ENCODE data around the gene MTMR1.

MTMR1 gene

DNA sequence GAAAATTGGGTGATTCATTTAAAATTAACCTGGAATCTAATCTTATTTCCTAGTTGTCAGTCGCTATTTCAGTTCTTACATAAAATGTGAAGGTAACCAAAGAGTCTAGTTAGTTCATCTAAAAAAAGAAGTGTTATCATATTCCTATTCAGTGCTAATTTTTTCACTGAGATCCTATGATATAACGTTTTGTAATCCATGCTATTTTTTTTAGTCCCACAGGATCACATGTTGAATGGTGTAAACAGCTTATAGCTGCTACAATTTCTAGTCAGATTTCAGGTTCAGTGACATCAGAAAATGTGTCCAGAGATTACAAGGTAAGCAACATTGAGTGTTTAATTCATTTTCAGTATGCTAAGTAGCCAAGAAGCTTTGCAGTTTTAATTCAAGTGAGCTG is 5.8 kb downstream of the MTMR1 start:
- Histone ChIP-seq H3K27me3 (ENCODE audit: control insufficient read depth, insufficient read depth, low read length) (no peaks in the 10 kb centered on the region), H3K4me3 (ENCODE audit: low read length) (no peak overlapping the region), H3K9me3 (ENCODE audit: control insufficient read depth, low read depth, low read length) (peaks cover 13% of the 10 kb centered on the region), H3K4me1 (ENCODE audit: control insufficient read depth, low read depth, low read length) (no peaks in the 10 kb centered on the region), H3K36me3 (ENCODE audit: control insufficient read depth, low read depth, low read length) (no peaks in the 10 kb centered on the region), H3K9ac (ENCODE audit: low read length) (no peak overlapping the region), H3K27ac (ENCODE audit: low read length) (no peak overlapping the region)

DNA sequence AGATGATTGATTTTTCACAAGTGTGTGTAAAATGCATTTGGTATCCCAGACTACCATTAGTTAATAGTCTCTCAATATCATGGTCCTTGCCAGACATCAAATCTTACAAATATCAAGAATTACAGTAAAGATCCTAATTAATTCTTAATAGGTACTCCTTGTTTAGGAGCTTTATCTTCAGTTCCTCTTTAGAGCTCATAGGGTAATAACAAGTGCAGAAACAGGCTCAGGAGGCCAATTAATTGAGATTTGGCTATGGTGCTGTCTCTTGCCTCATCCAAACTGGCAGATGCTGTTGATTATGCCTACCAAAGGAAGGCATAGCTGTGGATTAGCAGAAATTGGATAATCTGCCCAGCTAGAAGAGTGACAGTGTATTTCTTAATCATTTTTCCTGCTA is 6.9 kb downstream of the MTMR1 start:
- H3K9me3 ChIP-seq (ENCODE audit: control insufficient read depth, low read depth, low read length) = peaks cover 13% of the 10 kb centered on the region
- H3K27me3 ChIP-seq (ENCODE audit: control insufficient read depth, insufficient read depth, low read length) = no peaks in the 10 kb centered on the region
- H3K4me3 ChIP-seq (ENCODE audit: low read length) = no peak overlapping the region
- no peak overlapping the region for H3K9ac ChIP-seq (ENCODE audit: low read length)
- no peak overlapping the region for H3K27ac ChIP-seq (ENCODE audit: low read length)
- no peaks in the 10 kb centered on the region for H3K36me3 ChIP-seq (ENCODE audit: control insufficient read depth, low read depth, low read length)
- no peaks in the 10 kb centered on the region for H3K4me1 ChIP-seq (ENCODE audit: control insufficient read depth, low read depth, low read length)

GRCh38 chrX:150701377-150701776 is 8.2 kb downstream of the MTMR1 start:
- no peaks in the 10 kb centered on the region for H3K4me1 ChIP-seq (ENCODE audit: control insufficient read depth, low read depth, low read length)
- H3K9me3 ChIP-seq (ENCODE audit: control insufficient read depth, low read depth, low read length) = peaks cover 17% of the 10 kb centered on the region
- no peak overlapping the region for H3K4me3 ChIP-seq (ENCODE audit: low read length)
- no peaks in the 10 kb centered on the region for H3K36me3 ChIP-seq (ENCODE audit: control insufficient read depth, low read depth, low read length)
- H3K27ac ChIP-seq (ENCODE audit: low read length) = no peak overlapping the region
- no peak overlapping the region for H3K9ac ChIP-seq (ENCODE audit: low read length)
- H3K27me3 ChIP-seq (ENCODE audit: control insufficient read depth, insufficient read depth, low read length) = no peaks in the 10 kb centered on the region

- H3K27me3 ChIP-seq (ENCODE audit: control insufficient read depth, insufficient read depth, low read length) = no peaks in the 10 kb centered on the region
- no peaks in the 10 kb centered on the region for H3K4me1 ChIP-seq (ENCODE audit: control insufficient read depth, low read depth, low read length)
- H3K9ac ChIP-seq (ENCODE audit: low read length) = no peak overlapping the region
- no peaks in the 10 kb centered on the region for H3K36me3 ChIP-seq (ENCODE audit: control insufficient read depth, low read depth, low read length)
- no peak overlapping the region for H3K4me3 ChIP-seq (ENCODE audit: low read length)
- peaks cover 14% of the 10 kb centered on the region for H3K9me3 ChIP-seq (ENCODE audit: control insufficient read depth, low read depth, low read length)
- H3K27ac ChIP-seq (ENCODE audit: low read length) = no peak overlapping the region
Measured at GRCh38 chrX:150702966-150703694, 9.9 kb downstream of the MTMR1 start.

GRCh38 chrX:150703695-150703974 is 10.4 kb downstream of the MTMR1 start:
- Histone ChIP-seq H3K4me1 (ENCODE audit: control insufficient read depth, low read depth, low read length) (no peaks in the 10 kb centered on the region), H3K27ac (ENCODE audit: low read length) (no peak overlapping the region), H3K27me3 (ENCODE audit: control insufficient read depth, insufficient read depth, low read length) (no peaks in the 10 kb centered on the region), H3K9me3 (ENCODE audit: control insufficient read depth, low read depth, low read length) (peaks cover 16% of the 10 kb centered on the region), H3K36me3 (ENCODE audit: control insufficient read depth, low read depth, low read length) (no peaks in the 10 kb centered on the region), H3K9ac (ENCODE audit: low read length) (no peak overlapping the region), H3K4me3 (ENCODE audit: low read length) (no peak overlapping the region)

DNA sequence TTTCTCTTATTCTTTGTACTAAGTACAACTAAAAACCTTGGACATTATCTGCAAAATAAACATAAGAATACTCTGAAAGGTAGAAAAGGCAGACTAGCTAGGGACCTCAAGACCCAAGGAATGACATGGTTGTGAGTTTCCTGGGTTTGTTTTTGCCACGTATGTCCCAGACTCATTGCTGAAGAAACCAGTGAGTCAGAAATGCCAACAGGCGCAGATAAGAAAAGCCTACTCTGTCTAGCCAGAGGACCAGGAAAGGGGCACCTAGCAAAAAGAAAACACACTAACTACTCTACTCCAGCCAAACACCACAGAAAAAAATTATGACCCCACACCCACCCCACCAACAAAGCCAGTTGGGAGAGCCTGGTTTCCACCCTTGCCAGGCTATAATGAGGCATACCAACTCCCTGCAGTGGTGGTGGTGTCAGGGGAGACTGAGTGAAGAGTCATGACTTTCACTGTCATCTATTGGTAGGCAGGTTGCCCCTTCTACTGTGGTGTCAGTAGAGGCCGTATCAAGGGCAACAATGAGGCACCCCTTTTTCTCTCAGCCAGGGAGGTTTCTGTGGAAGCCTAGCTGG is 10.9 kb downstream of the MTMR1 start:
- Histone ChIP-seq H3K4me3 (ENCODE audit: low read length) (no peak overlapping the region), H3K36me3 (ENCODE audit: control insufficient read depth, low read depth, low read length) (no peaks in the 10 kb centered on the region), H3K27me3 (ENCODE audit: control insufficient read depth, insufficient read depth, low read length) (no peaks in the 10 kb centered on the region), H3K4me1 (ENCODE audit: control insufficient read depth, low read depth, low read length) (no peaks in the 10 kb centered on the region), H3K9ac (ENCODE audit: low read length) (no peak overlapping the region), H3K9me3 (ENCODE audit: control insufficient read depth, low read depth, low read length) (peaks cover 21% of the 10 kb centered on the region), H3K27ac (ENCODE audit: low read length) (no peak overlapping the region)

- Histone ChIP-seq H3K4me3 (ENCODE audit: low read length) (no peak overlapping the region), H3K9me3 (ENCODE audit: control insufficient read depth, low read depth, low read length) (peaks cover 16% of the 10 kb centered on the region), H3K36me3 (ENCODE audit: control insufficient read depth, low read depth, low read length) (no peaks in the 10 kb centered on the region), H3K4me1 (ENCODE audit: control insufficient read depth, low read depth, low read length) (no peaks in the 10 kb centered on the region), H3K27ac (ENCODE audit: low read length) (no peak overlapping the region), H3K9ac (ENCODE audit: low read length) (no peak overlapping the region), H3K27me3 (ENCODE audit: control insufficient read depth, insufficient read depth, low read length) (no peaks in the 10 kb centered on the region)
Measured at GRCh38 chrX:150712619-150713018, 19.4 kb downstream of the MTMR1 start.

- Histone ChIP-seq H3K4me1 (ENCODE audit: control insufficient read depth, low read depth, low read length) (no peaks in the 10 kb centered on the region), H3K9me3 (ENCODE audit: control insufficient read depth, low read depth, low read length) (peaks cover 9% of the 10 kb centered on the region), H3K4me3 (ENCODE audit: low read length) (no peak overlapping the region), H3K36me3 (ENCODE audit: control insufficient read depth, low read depth, low read length) (no peaks in the 10 kb centered on the region), H3K27me3 (ENCODE audit: control insufficient read depth, insufficient read depth, low read length) (no peaks in the 10 kb centered on the region), H3K9ac (ENCODE audit: low read length) (no peak overlapping the region), H3K27ac (ENCODE audit: low read length) (no peak overlapping the region)
Measured at GRCh38 chrX:150715184-150715583, 22.0 kb downstream of the MTMR1 start.

- Histone ChIP-seq H3K4me3 (ENCODE audit: low read length) (no peak overlapping the region), H3K27ac (ENCODE audit: low read length) (no peak overlapping the region), H3K36me3 (ENCODE audit: control insufficient read depth, low read depth, low read length) (no peaks in the 10 kb centered on the region), H3K9me3 (ENCODE audit: control insufficient read depth, low read depth, low read length) (peaks cover 15% of the 10 kb centered on the region), H3K9ac (ENCODE audit: low read length) (no peak overlapping the region), H3K27me3 (ENCODE audit: control insufficient read depth, insufficient read depth, low read length) (no peaks in the 10 kb centered on the region), H3K4me1 (ENCODE audit: control insufficient read depth, low read depth, low read length) (no peaks in the 10 kb centered on the region)
Measured at GRCh38 chrX:150719621-150720020, 26.4 kb downstream of the MTMR1 start.

GRCh38 chrX:150729956-150730355 is 36.8 kb downstream of the MTMR1 start:
- Histone ChIP-seq H3K9me3 (ENCODE audit: control insufficient read depth, low read depth, low read length) (peaks cover 15% of the 10 kb centered on the region), H3K9ac (ENCODE audit: low read length) (no peak overlapping the region), H3K4me3 (ENCODE audit: low read length) (no peak overlapping the region), H3K27ac (ENCODE audit: low read length) (no peak overlapping the region), H3K27me3 (ENCODE audit: control insufficient read depth, insufficient read depth, low read length) (no peaks in the 10 kb centered on the region), H3K4me1 (ENCODE audit: control insufficient read depth, low read depth, low read length) (no peaks in the 10 kb centered on the region), H3K36me3 (ENCODE audit: control insufficient read depth, low read depth, low read length) (peaks cover 11% of the 10 kb centered on the region)

- peaks cover 16% of the 10 kb centered on the region for H3K9me3 ChIP-seq (ENCODE audit: control insufficient read depth, low read depth, low read length)
- no peak overlapping the region for H3K9ac ChIP-seq (ENCODE audit: low read length)
- no peak overlapping the region for H3K27ac ChIP-seq (ENCODE audit: low read length)
- H3K27me3 ChIP-seq (ENCODE audit: control insufficient read depth, insufficient read depth, low read length) = no peaks in the 10 kb centered on the region
- H3K4me1 ChIP-seq (ENCODE audit: control insufficient read depth, low read depth, low read length) = no peaks in the 10 kb centered on the region
- peaks cover 11% of the 10 kb centered on the region for H3K36me3 ChIP-seq (ENCODE audit: control insufficient read depth, low read depth, low read length)
- no peak overlapping the region for H3K4me3 ChIP-seq (ENCODE audit: low read length)
Measured at GRCh38 chrX:150730719-150731118, 37.5 kb downstream of the MTMR1 start.

- Histone ChIP-seq H3K27ac (ENCODE audit: low read length) (no peak overlapping the region), H3K4me3 (ENCODE audit: low read length) (no peak overlapping the region), H3K27me3 (ENCODE audit: control insufficient read depth, insufficient read depth, low read length) (no peaks in the 10 kb centered on the region), H3K9ac (ENCODE audit: low read length) (no peak overlapping the region), H3K9me3 (ENCODE audit: control insufficient read depth, low read depth, low read length) (peaks cover 16% of the 10 kb centered on the region), H3K4me1 (ENCODE audit: control insufficient read depth, low read depth, low read length) (no peaks in the 10 kb centered on the region), H3K36me3 (ENCODE audit: control insufficient read depth, low read depth, low read length) (peaks cover 11% of the 10 kb centered on the region)
Measured at GRCh38 chrX:150731795-150732194, 38.6 kb downstream of the MTMR1 start.
